GM12878 (cell line): ENCODE data around the gene TACSTD2. TPM values are rescaled to one million over a fixed set of nuclear protein-coding genes. Genes with fewer than 3 reads are reported as not detected.

Experiments used
- ATAC-seq: fragments of 200-7000 bp; cut with Tn5 transposase; 3 replicates; pipeline ENCODE4 v1.9.1; 2020; ENCODE audit warnings: mild to moderate bottlenecking, moderate library complexity
- BruUV-seq: library from RNA; stranded (reverse); fragments of 400-500 nt; replicated peaks from 2 replicates; lab custom pipeline; 2021; lab: Mats Ljungman, UMichigan
- CTCF ChIA-PET: fragments of 300-600 bp; sonication (Branson Sonifier 250); formaldehyde crosslinking; extraction: SDS; loops from one replicate; lab custom pipeline; 2021; ENCODE audit warnings: inconsistent platforms; lab: Yijun Ruan, JAX
- POLR2A ChIA-PET: fragments of 350-600 bp; formaldehyde crosslinking; extraction: SDS; loops from one replicate; lab custom pipeline; 2021; ENCODE audit warnings: inconsistent platforms; lab: Charles Lee
- RAD21 ChIA-PET: fragments of 300-600 bp; sonication (Branson Sonifier 250); formaldehyde crosslinking; loops from one replicate; lab custom pipeline; 2023; ENCODE audit warnings: antibody characterized with exemption; ENCODE audit not compliant: unreplicated experiment; lab: Charles Lee
- SMC1A ChIA-PET: fragments of 300-600 bp; sonication (Branson Sonifier 250); formaldehyde crosslinking; loops from one replicate; lab custom pipeline; 2023; ENCODE audit not compliant: unreplicated experiment, uncharacterized antibody; lab: Charles Lee
- DNase-seq: peaks from one replicate; pipeline ENCODE4 v3.0.0-alpha.2; 2011; ENCODE audit warnings: low read depth, low spot score
- FAIRE-seq: peaks from 3 replicates; lab custom pipeline; 2011; peaks lifted over from hg19 to GRCh38; lab: Jason Lieb, UNC
- H2AFZ ChIP-seq: 2 replicates; pipeline ENCODE4 v1.6.0; 2011; ENCODE audit warnings: low read depth, low read length, control low read depth; ENCODE audit not compliant: control insufficient read depth
- H3K27ac ChIP-seq: 2 replicates; pipeline ENCODE4 v1.5.1; 2011; ENCODE audit warnings: control low read depth; ENCODE audit not compliant: control insufficient read depth, insufficient read depth
- H3K27me3 ChIP-seq, 2 experiments: replicated peaks in 1 of 2; 2 replicates each; pipeline versions ENCODE4 v1.6.0 to v1.6.1; 2011; ENCODE audit warnings: low read length in 1 of 2; ENCODE audit not compliant: control insufficient read depth in 2 of 2, insufficient read depth in 2 of 2
- H3K36me3 ChIP-seq, 2 experiments: 2 replicates each; pipeline ENCODE4 v1.5.1; 2011; ENCODE audit warnings: low read length in 1 of 2; ENCODE audit not compliant: control insufficient read depth in 2 of 2, insufficient read depth in 2 of 2
- H3K4me1 ChIP-seq: 2 replicates; pipeline ENCODE4 v1.6.1; 2011; ENCODE audit warnings: mild to moderate bottlenecking, low read length, moderate library complexity, mixed read lengths; ENCODE audit not compliant: control insufficient read depth, insufficient read depth
- H3K4me2 ChIP-seq: 2 replicates; pipeline ENCODE4 v1.6.0; 2011; ENCODE audit warnings: control low read depth; ENCODE audit not compliant: control insufficient read depth, insufficient read depth
- H3K4me3 ChIP-seq: fragments of 200-600 bp; sonication (generic); 2 replicates; pipeline ENCODE4 v1.5.1; 2016
- H3K79me2 ChIP-seq: 2 replicates; pipeline ENCODE4 v1.6.0; 2011; ENCODE audit warnings: low read length; ENCODE audit not compliant: control insufficient read depth, insufficient read depth
- H3K9ac ChIP-seq: 2 replicates; pipeline ENCODE4 v1.8.0; 2011; ENCODE audit warnings: low read length, control low read depth, mixed read lengths; ENCODE audit not compliant: control insufficient read depth, insufficient read depth
- H3K9me3 ChIP-seq: replicated peaks from 3 replicates; pipeline ENCODE4 v1.5.1; 2011; ENCODE audit warnings: mild to moderate bottlenecking, low read length; ENCODE audit not compliant: control insufficient read depth, insufficient read depth
- H4K20me1 ChIP-seq: 2 replicates; pipeline ENCODE4 v1.6.0; 2011; ENCODE audit not compliant: control insufficient read depth, insufficient read depth
- EP300 ChIP-seq, 2 experiments: fragments of 150-350 bp in 1 of 2; IDR thresholded peaks; 2 replicates each; pipeline ENCODE4 v1.6.1; 2011 to 2012; ENCODE audit warnings: low read depth in 2 of 2, low read length in 2 of 2, borderline replicate concordance in 1 of 2, improper control_type of control experiment in 1 of 2, inconsistent platforms in 1 of 2; ENCODE audit not compliant: control insufficient read depth in 1 of 2
- FOS ChIP-seq: IDR thresholded peaks from 3 replicates; pipeline ENCODE4 v1.6.1; 2011; ENCODE audit warnings: borderline replicate concordance; ENCODE audit not compliant: insufficient read length; ENCODE audit errors: extremely low read depth
- FOXM1 ChIP-seq: IDR thresholded peaks from 2 replicates; pipeline ENCODE4 v1.6.1; 2012; ENCODE audit warnings: low read depth, mild to moderate bottlenecking, inconsistent platforms, low read length, moderate library complexity
- IKZF1 ChIP-seq: fragments of 450-650 bp; conservative IDR thresholded peaks from 2 replicates; pipeline ENCODE4 v1.6.1; 2017; ENCODE audit warnings: antibody characterized with exemption, mild to moderate bottlenecking
- MTA2 ChIP-seq: fragments of 450-650 bp; IDR thresholded peaks from 2 replicates; pipeline ENCODE4 v1.6.1; 2016; ENCODE audit warnings: low read depth, mild to moderate bottlenecking, moderate library complexity
- MYB ChIP-seq: fragments of 150-350 bp; IDR thresholded peaks from 2 replicates; pipeline ENCODE4 v1.6.1; 2014; ENCODE audit warnings: mild to moderate bottlenecking, low read depth, low read length, borderline replicate concordance
- SREBF1 ChIP-seq: IDR thresholded peaks from 2 replicates; pipeline ENCODE4 v1.6.1; 2012; ENCODE audit warnings: mild to moderate bottlenecking, low read length
- ZNF622 ChIP-seq: fragments of 450-650 bp; IDR thresholded peaks from 2 replicates; pipeline ENCODE4 v1.6.1; 2017; ENCODE audit warnings: mild to moderate bottlenecking, inconsistent platforms
- WGBS: methylation state at CpG from one replicate; pipeline ENCODE4 v1.1.6; 2016; ENCODE audit warnings: low lambda C conversion rate; ENCODE audit not compliant: insufficient replicate concordance, insufficient coverage; ENCODE audit errors: missing lambda C conversion rate; 5-methylcytosine and 5-hydroxymethylcytosine counted together
- in situ Hi-C: fragments of 300-500 bp; cut with MboI; formaldehyde crosslinking; loops from 9 replicates; pipeline ENCODE4 v1.14.3; 2018; ENCODE audit warnings: mixed read lengths
- intact Hi-C: fragments of 100-400 bp; cut with micrococcal nuclease; formaldehyde crosslinking; loops from one replicate; pipeline ENCODE4 v1.14.2; 2022; ENCODE audit not compliant: unreplicated experiment
- polyA plus RNA-seq, 11 experiments: library from polyadenylated mRNA; depleted of rRNA in 4 of 11; unstranded in 6 of 11; stranded (reverse) in 5 of 11; fragments of >200 nt; fragmentation: Nextera tagmentation in 4 of 11; fragmentation: Illumina TruSeq in 1 of 11; extraction: Ambion mirVana in 4 of 11; extraction: Trizol in 1 of 11; gene quantifications; 1 replicate in 1 of 11; 2 replicates in 10 of 11; pipeline versions ENCODE4 v1.2.1 to v1.2.3, GENCODE V29; 2011 to 2016; ENCODE audit warnings: inconsistent platforms in 2 of 11, missing spikeins in 2 of 11, low read depth in 1 of 11
- total RNA-seq, 4 experiments: library from RNA; depleted of rRNA in 3 of 4; stranded (reverse); fragments of >200 nt in 3 of 4; fragmentation: Illumina TruSeq in 1 of 4; extraction: Trizol in 1 of 4; gene quantifications; 2 replicates each; pipeline versions ENCODE4 v1.2.1 to v1.2.3, GENCODE V29; 2013 to 2021

Gene TACSTD2
- total and polyA plus RNA-seq, 10 of the 15 experiments (the other 5 are each of a cell fraction or from before 2014, with no cell fraction given), result 0.56 to 9.4 (median 3.7) TPM

GRCh38 chr1:58539553-58539952 is 37.5 kb downstream of the TACSTD2 start:
- intact Hi-C loops (no loop called here), in situ Hi-C loops (no loop called here)
- H3K79me2 ChIP-seq, result no peaks in the 10 kb centered on the region
- no peak overlapping the region for H3K27ac ChIP-seq
- H3K9me3 ChIP-seq, result no peaks in the 10 kb centered on the region
- RAD21 ChIA-PET, result interaction anchor here (1.0 kb wide), 2 partner anchors 14 to 17 kb away, joined by 3 read pairs; no protein-coding TSS in a partner anchor
- no peak for TF ChIP-seq SREBF1
- no peak for TF ChIP-seq MTA2
- TF ChIP-seq FOS, result no peak
- TF ChIP-seq MYB, result no peak
- no peak for TF ChIP-seq ZNF622
- TF ChIP-seq IKZF1, result no peak
- TF ChIP-seq EP300 (IDR thresholded peaks at IDR 0.05; ENCODE audit: borderline replicate concordance in 1 of 2, control insufficient read depth in 1 of 2, low read depth in 2 of 2, low read length in 2 of 2), result no peak
- no peak for TF ChIP-seq FOXM1
- H3K36me3 ChIP-seq, result peaks cover 0 to 2% of the 10 kb centered on the region in 2 experiments; a peak in 1 of 4 replicates
- no peaks in the 10 kb centered on the region for H3K27me3 ChIP-seq
- POLR2A ChIA-PET, result interaction anchor here (1.3 kb wide), 1 partner anchor 13 kb away, joined by 3 read pairs; no protein-coding TSS in a partner anchor
- H3K4me2 ChIP-seq, result no peak overlapping the region
- DNase-seq, result no peak
- no peaks in the 10 kb centered on the region for H4K20me1 ChIP-seq
- no peak for FAIRE-seq
- 60% methylated on average over 2 of the region's 2 CpGs for WGBS
- no peak overlapping the region for H3K9ac ChIP-seq
- SMC1A ChIA-PET, result interaction anchor here (0.9 to 1.7 kb wide), 2 partner anchors 113 to 114 kb away, joined by 4 to 7 read pairs; no protein-coding TSS in a partner anchor
- CTCF ChIA-PET, result interaction anchor here (0.8 to 1.2 kb wide), 4 partner anchors 12 to 113 kb away, joined by 3 to 6 read pairs (median 4); no protein-coding TSS in a partner anchor
- no TSS peak for BruUV-seq
- H3K4me3 ChIP-seq, result no peak overlapping the region
- no peak for ATAC-seq
- H3K4me1 ChIP-seq, result no peaks in the 10 kb centered on the region
- H2AFZ ChIP-seq, result no peak overlapping the region
